CD4-positive, alpha-beta T cell treated with Interleukin-4 for 1 hour (primary cell): ENCODE results near the gene WDPCP.
"Not testable (repeated sequence)": the region's sequence is repeated elsewhere in the genome, so short reads cannot be mapped to it uniquely, and the experiment has no call there.

Source experiments
- DNase-seq, 2 donors: peaks; one replicate each; pipeline ENCODE4 v3.0.0-alpha.2; 2020 to 2022

The WDPCP gene

GRCh38 chr2:63444565-63445288, 143.6 kb downstream of the WDPCP start:
- DNase-seq, result no peak

DNA sequence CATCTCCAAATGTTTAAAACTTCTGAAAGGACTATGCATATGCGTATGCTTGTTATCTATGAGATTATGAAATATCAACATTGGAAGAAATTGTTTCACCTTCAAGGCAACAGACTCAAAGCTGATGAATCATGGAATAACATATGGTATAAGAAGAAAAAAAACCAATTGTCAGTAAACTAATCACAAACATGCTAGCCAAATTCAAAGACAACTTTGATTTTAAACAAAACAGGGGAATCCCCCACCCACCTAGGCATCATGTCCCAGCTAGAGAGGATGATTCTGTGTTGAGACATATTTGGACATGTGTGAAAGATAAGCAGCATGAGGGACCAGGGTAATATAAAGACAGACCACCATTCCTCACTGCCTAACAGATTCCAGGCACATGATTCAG, 147.7 kb downstream of the WDPCP start:
- no peak for DNase-seq

- no peak for DNase-seq
Observed at GRCh38 chr2:63438181-63438580, 150.1 kb downstream of the WDPCP start.

- no peak for DNase-seq
Observed at GRCh38 chr2:63436488-63436887, 151.8 kb downstream of the WDPCP start.

- DNase-seq, result no peak
Observed at GRCh38 chr2:63435070-63435469, 153.2 kb downstream of the WDPCP start.

DNA sequence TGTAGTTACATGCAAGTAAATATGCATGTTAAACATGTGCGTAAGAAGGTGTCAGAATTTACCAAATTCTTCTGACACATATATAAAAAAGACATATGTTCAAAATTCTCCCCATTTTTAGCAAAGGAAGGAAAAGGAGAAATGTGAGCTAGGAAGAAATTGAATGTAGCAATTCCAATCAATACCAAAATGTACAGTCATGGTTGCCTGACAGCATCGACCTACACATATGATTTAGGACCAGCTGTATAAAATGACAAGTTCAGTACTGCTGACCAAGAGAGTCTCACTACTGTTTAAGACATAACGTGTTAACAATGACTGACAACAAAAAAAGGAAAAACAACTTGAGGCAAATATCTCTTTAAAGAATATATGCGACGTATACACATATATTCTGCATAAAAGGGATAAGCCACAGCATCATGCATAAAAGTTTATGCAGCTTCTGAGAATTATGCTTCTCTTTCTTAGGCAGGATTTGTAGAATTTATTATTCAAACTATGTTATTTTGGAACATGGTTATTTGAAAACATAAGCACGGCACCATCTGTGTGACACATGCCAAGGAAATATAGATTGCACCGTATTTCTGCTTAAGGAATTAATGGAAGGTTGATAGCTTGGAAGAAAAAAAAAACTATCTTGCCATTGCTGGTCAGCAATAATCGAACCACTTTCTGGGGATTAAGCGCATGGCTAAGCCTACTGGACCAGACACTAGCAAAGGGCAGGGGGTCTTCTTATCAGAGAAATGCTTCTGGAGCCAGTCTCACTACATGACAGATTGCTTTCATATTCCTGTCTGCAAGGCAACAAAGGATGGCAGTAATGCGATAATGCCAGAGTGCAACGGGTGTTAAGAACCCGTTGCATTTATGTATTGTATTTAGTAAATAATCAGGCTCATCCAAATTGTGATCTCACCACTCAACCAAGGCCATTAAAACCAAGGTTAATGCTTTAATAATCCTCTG, 154.0 kb downstream of the WDPCP start:
- DNase-seq, result no peak

DNA sequence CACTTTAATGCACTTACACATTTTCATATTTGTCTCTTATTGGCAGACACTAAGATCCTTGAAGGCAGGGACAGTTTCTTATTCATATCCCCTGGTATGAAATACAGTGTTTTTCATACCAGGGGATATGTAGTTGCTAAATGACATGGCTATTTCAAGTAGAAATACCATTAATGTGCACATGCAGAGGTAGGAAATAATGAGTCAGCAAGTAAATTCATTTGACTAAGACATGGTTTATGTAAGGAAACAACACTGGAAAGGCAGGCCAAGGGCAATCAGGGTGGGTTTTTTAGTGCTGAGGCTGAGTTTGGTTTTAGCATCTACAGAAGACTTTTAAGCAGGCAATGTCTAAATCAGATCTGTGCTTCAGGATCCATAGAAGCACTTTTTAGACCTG, 155.9 kb downstream of the WDPCP start:
- DNase-seq, result no peak

DNA sequence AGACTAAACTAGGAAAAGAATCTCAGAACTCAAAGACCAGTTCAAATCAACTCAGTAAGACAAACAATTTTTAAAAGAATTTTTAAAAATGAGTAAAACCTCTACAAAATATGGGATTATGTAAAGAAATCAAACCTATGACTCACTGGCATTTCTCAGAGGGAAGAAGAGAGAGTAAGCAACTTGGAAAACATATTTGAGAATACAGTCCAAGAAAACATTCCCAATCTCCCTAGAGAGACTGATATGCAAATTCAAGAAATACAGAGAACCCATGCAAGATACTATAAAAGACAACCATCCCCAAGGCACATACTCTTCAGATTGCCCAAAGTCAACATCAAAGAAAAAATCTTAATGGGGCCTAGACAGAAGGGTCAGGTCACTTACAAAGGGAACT, 162.7 kb downstream of the WDPCP start:
- no peak for DNase-seq

DNA sequence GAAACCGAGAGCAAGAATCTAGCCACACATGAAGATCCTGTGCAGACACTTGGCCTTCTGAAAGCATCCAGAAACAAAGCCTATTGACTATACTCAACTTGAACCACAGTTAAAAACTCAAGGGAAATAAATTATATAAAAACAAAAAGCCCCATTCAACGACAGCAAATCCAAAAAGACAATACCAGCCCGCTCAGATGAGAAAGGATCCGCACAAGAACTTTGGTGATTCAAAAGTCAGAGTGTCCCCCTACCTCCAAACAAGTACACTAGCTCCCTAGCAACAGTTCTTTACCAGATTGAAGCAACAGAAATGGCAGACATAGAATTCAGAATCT, 163.2 kb downstream of the WDPCP start:
- DNase-seq, result no peak

DNA sequence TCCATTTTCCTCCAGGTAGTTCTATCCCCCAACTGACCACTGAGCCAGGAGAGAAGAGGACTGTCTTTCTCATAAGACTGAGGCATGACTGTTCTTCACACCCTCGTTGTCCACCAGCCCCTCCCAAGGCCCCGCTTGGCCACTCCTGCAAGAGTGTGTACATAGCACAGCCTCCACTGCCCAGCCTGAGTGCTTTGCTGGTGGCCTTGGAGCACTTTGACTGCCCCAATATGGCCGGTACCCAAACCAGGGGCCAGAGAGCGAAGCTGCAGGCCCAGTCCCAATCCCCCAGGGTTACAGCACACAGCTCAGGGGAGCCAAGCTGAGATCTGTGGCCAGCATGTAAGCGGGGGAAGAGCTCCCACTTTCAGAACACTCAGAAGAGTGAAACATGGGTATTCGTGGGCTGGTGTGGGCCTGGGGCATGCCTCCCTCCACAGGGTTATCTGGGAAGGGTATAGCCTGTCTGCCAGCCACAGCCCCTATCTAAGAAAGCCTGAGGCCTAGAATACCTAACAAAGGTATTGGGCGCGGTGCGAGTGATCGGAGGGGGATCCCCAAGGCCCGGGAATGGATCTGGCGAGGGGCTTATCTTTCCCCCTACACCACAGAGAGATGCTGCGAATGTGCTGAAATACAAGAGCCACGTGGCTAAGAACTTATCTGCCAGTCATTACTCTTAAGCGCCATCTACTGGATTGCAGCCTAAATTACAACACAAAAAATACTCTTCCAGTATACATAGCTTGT, 163.8 kb downstream of the WDPCP start:
- DNase-seq, result peak in 1 of 2 donors; percentile 49

DNA sequence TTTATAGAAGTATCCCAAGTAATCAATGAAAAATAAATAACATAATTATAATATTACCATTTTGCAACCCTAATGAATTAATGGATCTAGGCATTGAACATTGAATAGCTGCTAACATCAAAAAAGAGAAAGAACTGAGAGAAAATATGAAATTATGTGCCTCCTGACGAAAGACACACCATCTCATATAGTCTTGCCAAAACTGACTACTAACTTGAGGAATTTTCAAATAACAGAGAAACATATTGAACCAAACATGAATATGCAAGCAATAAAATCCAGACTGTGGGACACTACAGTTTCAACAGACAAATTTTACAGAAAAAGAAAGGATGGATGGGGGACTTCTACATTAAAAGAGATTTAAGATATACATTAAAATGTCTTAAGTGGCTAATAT, 165.7 kb downstream of the WDPCP start:
- DNase-seq, result no peak

- DNase-seq, result no peak
Observed at GRCh38 chr2:63408530-63408929, 179.7 kb downstream of the WDPCP start.

DNA sequence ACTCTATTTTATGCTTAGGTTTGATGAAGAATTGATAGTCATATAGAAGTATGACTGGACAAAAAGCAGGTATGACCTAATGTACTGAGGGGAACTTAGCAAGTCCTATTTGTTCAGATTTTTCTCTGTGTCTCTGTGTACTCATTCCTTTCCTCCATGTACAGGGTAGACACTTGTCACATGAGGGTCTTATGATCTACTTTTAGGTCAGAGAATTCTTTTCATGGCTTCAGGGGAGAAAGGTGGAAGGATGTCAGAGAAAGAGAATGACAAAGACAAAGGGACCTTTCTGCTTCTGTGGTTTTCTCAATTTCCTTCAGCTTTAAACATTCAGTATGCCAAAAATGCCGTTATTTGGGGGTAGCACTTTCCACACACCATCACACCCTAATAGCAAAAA, 181.6 kb downstream of the WDPCP start:
- DNase-seq, result no peak

- DNase-seq, result no peak
Observed at GRCh38 chr2:63403820-63404219, 184.5 kb downstream of the WDPCP start.

DNA sequence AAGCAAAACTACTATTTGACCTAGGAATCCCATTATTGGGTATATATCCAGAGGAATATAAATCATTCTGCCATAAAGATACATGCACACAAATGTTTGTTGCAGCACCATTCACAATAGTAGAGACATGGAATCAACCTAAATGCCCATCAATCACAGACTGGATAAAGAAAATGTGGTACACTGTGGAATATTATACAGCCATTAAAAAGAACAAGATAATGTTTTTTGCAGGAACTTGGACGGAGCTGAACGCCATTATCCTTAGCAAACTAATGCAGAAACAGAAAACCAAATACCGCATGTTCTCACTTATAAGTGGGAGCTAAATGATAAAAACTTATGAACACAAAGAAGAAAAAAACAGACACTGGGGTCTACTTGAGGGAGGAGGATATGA, 185.4 kb downstream of the WDPCP start:
- not testable (repeated sequence) for DNase-seq

- DNase-seq, result no peak
Observed at GRCh38 chr2:63399156-63399555, 189.1 kb downstream of the WDPCP start.

GRCh38 chr2:63379451-63379850, 208.8 kb downstream of the WDPCP start:
- no peak for DNase-seq

GRCh38 chr2:63378589-63378988, 209.7 kb downstream of the WDPCP start:
- no peak for DNase-seq

GRCh38 chr2:63374341-63374740, 213.9 kb downstream of the WDPCP start:
- DNase-seq, result no peak

DNA sequence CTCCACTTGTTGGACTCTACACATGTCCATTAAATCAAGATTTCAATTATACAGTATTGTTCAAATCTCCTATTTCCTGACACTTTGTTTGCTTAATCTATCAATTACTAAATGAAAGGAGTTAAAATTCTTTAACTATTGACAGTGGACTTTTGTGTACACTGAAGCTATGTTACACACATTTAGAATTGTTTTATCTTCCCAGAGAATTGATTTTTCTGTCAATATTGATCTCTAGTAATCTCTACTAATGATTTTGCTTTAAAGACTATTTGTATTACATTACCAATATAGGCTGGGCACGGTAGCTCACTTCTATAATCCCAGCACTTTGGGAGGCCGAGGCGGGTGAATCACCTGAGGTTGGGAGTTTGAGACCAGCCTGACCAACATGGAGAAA, 215.7 kb downstream of the WDPCP start:
- no peak for DNase-seq

DNA sequence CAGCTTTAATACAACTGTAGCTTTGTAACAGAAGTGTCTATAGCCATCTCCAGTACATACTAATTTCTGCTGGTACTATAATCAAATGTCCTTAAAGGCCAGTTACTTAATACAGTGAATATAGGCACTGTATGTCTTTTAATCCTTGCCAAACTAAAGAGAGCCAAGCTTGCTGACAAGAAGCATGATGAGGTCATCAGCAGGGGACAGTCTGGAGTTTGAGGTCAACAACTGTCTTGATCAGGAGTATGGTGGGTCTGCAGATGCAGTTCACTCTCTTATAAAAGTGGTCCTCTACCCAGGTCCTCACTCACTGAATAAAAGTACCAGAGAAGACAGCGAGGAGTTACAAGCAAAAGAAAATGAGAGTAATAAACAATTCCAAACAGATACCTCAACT, 219.1 kb downstream of the WDPCP start:
- no peak for DNase-seq

GRCh38 chr2:63364866-63365265, 223.4 kb downstream of the WDPCP start:
- no peak for DNase-seq

- DNase-seq, result not testable (repeated sequence)
Observed at GRCh38 chr2:63357722-63358121, 230.6 kb downstream of the WDPCP start.

DNA sequence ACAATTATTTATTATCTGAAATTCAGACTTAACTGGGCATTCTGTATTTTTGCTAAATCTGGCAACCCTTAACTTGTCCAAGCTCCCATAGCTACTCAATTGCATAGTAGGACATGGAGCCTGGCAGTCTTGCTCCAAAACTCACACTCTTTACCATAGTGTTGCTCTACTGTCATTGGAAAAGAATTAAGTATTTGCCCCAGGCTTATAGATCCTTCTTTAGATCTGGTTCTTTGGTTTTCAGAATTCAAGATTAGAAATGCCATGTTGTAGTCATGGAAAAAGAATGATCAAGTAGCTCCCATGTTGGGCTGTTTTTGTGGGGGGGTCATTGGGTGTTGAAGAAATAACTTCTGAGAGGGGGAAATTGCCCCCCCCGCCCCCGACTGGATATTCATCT, 240.9 kb downstream of the WDPCP start:
- DNase-seq, result no peak
